EH (cell line): ENCODE results near the gene PSPC1.

Source experiments
- DNase-seq: peaks from one replicate; pipeline ENCODE4 v3.0.0-alpha.2; 2015; ENCODE audit warnings: low read depth

The PSPC1 gene

GRCh38 chr13:19673473-19674430, 109.0 kb downstream of the PSPC1 start:
- no peak for DNase-seq

GRCh38 chr13:19672990-19673389, 109.8 kb downstream of the PSPC1 start:
- DNase-seq, result no peak

- no peak for DNase-seq
Observed at GRCh38 chr13:19670147-19670546, 112.6 kb downstream of the PSPC1 start.

- DNase-seq, result no peak
Observed at GRCh38 chr13:19668778-19669177, 114.0 kb downstream of the PSPC1 start.

- no peak for DNase-seq
Observed at GRCh38 chr13:19665427-19665859, 117.3 kb downstream of the PSPC1 start.

- DNase-seq, result no peak
Observed at GRCh38 chr13:19664481-19665230, 118.1 kb downstream of the PSPC1 start.

- DNase-seq, result no peak
Observed at GRCh38 chr13:19663416-19663979, 119.2 kb downstream of the PSPC1 start.

GRCh38 chr13:19661561-19661960, 121.2 kb downstream of the PSPC1 start:
- no peak for DNase-seq

GRCh38 chr13:19661126-19661525, 121.6 kb downstream of the PSPC1 start:
- no peak for DNase-seq

- DNase-seq, result no peak
Observed at GRCh38 chr13:19658831-19659230, 123.9 kb downstream of the PSPC1 start.

- no peak for DNase-seq
Observed at GRCh38 chr13:19657872-19658591, 124.7 kb downstream of the PSPC1 start.
